PC-3 (cell line): ENCODE data around the gene KCNC3.
A peak's percentile ranks its signal among the peaks of the same experiment; 100 is the strongest.

Source experiments
- EZH2 ChIP-seq: fragments of 300-600 bp; sonication (generic); IDR thresholded peaks from one replicate; pipeline ENCODE4 v1.6.1; 2017; ENCODE audit warnings: antibody characterized with exemption, mild to moderate bottlenecking, low read length; ENCODE audit not compliant: unreplicated experiment
- TF ChIP-seq, protein P1 (sequence below): fragments of 300-600 bp; sonication (generic); conservative IDR thresholded peaks from 2 replicates; pipeline ENCODE4 v1.5.1; 2017; ENCODE audit warnings: antibody characterized with exemption, low read depth, mild to moderate bottlenecking, low read length

DNA sequence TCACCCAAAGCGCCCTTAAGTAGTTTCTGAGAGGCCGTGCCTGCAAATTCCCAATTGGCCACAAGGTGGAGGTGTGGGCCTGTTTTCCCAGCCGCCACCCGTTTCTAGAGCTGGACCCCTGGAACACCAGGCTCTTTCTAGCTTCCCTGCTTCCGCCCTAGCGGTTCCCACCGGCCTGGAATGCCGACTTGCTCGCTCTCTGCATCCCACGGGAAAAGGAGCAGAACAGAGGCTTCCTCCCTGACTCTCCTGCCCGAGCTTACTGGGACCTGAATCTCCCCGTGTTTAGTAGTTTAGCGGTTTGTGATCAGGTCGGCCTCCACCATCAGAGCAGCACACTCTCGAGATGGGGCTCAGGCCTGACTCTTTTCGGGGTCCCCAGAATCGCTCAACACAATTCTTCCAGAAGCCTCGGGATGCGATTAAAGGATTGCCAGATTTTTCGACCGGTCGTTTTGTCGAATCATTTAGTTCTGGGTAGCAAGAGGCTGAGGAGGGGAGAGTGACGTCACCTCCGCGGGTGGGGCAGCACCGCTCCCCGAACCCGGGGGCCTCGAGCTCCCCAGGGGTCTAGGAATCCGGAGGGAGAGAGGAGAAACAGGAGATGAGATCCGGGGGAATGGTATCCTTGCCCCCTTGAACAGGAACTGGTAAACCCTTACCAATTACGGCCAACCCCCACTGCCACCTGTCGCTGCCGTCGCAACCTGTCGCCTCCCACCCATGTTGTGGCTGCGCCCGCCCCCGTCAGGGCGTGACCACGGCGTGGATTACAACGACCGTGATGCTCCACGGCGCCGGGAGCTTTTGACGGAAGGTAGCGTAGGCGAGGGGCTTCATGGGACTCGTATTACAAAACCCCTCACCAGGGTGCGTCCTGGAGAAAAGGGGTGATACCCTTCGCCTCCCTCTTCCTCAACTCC, 28.3 kb upstream of the KCNC3 start:
- TF ChIP-seq, protein P1, sequence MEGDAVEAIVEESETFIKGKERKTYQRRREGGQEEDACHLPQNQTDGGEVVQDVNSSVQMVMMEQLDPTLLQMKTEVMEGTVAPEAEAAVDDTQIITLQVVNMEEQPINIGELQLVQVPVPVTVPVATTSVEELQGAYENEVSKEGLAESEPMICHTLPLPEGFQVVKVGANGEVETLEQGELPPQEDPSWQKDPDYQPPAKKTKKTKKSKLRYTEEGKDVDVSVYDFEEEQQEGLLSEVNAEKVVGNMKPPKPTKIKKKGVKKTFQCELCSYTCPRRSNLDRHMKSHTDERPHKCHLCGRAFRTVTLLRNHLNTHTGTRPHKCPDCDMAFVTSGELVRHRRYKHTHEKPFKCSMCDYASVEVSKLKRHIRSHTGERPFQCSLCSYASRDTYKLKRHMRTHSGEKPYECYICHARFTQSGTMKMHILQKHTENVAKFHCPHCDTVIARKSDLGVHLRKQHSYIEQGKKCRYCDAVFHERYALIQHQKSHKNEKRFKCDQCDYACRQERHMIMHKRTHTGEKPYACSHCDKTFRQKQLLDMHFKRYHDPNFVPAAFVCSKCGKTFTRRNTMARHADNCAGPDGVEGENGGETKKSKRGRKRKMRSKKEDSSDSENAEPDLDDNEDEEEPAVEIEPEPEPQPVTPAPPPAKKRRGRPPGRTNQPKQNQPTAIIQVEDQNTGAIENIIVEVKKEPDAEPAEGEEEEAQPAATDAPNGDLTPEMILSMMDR = peak; percentile 89
- TF ChIP-seq EZH2 = no peak
